ENCODE results near the gene ADGRA1. TPM values are rescaled to one million over a fixed set of nuclear protein-coding genes. Genes with fewer than 3 reads are reported as not detected.

The ADGRA1 gene
- total RNA-seq, 1 donor from 2014 or later = 9.1 TPM

DNA sequence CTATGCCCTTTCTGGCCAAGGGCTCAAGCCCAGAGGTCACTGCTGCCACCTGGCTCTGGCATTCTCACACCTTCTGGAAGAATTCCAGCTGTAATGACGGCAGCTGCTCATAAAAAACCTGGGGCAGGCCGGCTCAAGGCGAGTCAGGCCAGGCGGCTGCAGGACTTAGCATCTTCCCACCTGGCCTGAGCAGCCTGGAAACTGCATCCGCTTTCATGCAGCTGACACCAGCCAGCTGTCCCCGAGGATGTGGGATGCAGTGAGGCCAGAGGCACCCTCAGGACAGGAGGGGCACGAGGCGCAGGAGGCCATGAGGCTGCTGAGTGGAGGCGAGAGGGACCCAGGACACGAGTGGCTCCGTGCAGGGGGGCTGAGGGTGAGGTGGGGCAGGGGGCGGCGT, 47.5 kb upstream of the ADGRA1 start:
- Mint-ChIP-seq H3K9me3 (ENCODE audit: unreplicated experiment) (peaks cover 6% of the 10 kb centered on the region), H3K36me3 (ENCODE audit: unreplicated experiment) (no peaks in the 10 kb centered on the region), H3K4me1 (ENCODE audit: low read depth, unreplicated experiment) (peaks cover 20% of the 10 kb centered on the region), H3K27ac (ENCODE audit: unreplicated experiment) (no peak overlapping the region), H3K27me3 (ENCODE audit: unreplicated experiment) (peaks cover 5% of the 10 kb centered on the region), H3K4me3 (ENCODE audit: unreplicated experiment) (no peak overlapping the region)
- peak; percentile 50 for DNase-seq
- TF ChIP-seq, protein P1, sequence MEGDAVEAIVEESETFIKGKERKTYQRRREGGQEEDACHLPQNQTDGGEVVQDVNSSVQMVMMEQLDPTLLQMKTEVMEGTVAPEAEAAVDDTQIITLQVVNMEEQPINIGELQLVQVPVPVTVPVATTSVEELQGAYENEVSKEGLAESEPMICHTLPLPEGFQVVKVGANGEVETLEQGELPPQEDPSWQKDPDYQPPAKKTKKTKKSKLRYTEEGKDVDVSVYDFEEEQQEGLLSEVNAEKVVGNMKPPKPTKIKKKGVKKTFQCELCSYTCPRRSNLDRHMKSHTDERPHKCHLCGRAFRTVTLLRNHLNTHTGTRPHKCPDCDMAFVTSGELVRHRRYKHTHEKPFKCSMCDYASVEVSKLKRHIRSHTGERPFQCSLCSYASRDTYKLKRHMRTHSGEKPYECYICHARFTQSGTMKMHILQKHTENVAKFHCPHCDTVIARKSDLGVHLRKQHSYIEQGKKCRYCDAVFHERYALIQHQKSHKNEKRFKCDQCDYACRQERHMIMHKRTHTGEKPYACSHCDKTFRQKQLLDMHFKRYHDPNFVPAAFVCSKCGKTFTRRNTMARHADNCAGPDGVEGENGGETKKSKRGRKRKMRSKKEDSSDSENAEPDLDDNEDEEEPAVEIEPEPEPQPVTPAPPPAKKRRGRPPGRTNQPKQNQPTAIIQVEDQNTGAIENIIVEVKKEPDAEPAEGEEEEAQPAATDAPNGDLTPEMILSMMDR (IDR thresholded peaks at IDR 0.05; ENCODE audit: partially characterized antibody, unreplicated experiment) = no peak

- Mint-ChIP-seq H3K36me3 (ENCODE audit: unreplicated experiment) (no peaks in the 10 kb centered on the region), H3K27ac (ENCODE audit: unreplicated experiment) (no peak overlapping the region), H3K27me3 (ENCODE audit: unreplicated experiment) (peaks cover 8% of the 10 kb centered on the region), H3K9me3 (ENCODE audit: unreplicated experiment) (peaks cover 2% of the 10 kb centered on the region), H3K4me1 (ENCODE audit: low read depth, unreplicated experiment) (peaks cover 22% of the 10 kb centered on the region), H3K4me3 (ENCODE audit: unreplicated experiment) (no peak overlapping the region)
- no peak for DNase-seq
- TF ChIP-seq, protein P1 (IDR thresholded peaks at IDR 0.05; ENCODE audit: partially characterized antibody, unreplicated experiment) = no peak
Observed at GRCh38 chr10:133041101-133041500, 46.6 kb upstream of the ADGRA1 start.

DNA sequence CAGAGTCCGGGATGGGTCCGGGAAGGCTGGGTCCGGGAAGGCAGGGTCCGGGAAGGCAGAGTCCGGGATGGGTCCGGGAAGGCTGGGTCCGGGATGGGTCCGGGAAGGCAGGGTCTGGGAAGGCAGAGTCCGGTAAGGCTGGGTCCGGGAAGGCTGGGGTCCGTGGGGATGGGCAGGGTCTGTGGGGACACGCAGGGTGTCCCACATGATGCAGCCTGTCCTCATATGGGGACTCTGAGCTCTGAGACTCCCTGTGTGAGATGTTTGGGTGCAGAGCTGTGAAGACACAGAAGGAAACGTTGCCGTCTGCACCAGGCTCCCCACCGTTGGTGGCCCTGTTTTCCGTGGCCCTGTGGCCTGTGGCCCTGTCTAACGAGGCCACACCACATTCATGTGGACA, 45.7 kb upstream of the ADGRA1 start:
- TF ChIP-seq, protein P1 (IDR thresholded peaks at IDR 0.05; ENCODE audit: partially characterized antibody, unreplicated experiment) = no peak
- DNase-seq = no peak
- Mint-ChIP-seq H3K27ac (ENCODE audit: unreplicated experiment) (no peak overlapping the region), H3K9me3 (ENCODE audit: unreplicated experiment) (peaks cover 2% of the 10 kb centered on the region), H3K4me3 (ENCODE audit: unreplicated experiment) (no peak overlapping the region), H3K36me3 (ENCODE audit: unreplicated experiment) (no peaks in the 10 kb centered on the region), H3K4me1 (ENCODE audit: low read depth, unreplicated experiment) (peaks cover 21% of the 10 kb centered on the region), H3K27me3 (ENCODE audit: unreplicated experiment) (peaks cover 5% of the 10 kb centered on the region)

DNA sequence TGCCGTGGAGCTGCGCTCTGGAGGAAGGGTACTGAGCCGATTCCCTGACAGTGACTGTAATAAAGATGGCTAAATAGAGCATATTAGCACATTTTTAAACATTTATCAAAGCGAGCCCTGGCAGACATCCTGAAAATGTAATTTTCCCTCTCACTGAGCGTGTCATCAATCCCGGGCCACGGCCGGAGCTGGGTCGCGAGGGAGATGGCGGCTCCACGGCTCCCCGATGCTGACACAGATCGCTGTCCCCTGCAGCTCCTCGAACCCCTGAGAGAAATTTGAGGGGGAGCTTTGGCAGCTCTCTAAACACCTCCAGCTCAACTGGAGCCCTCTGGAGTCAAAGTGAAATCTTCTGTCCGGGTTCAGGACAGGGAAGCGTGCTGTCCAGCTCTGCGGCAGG, 44.9 kb upstream of the ADGRA1 start:
- TF ChIP-seq, protein P1 (IDR thresholded peaks at IDR 0.05; ENCODE audit: partially characterized antibody, unreplicated experiment) = no peak
- Mint-ChIP-seq H3K27ac (ENCODE audit: unreplicated experiment) (no peak overlapping the region), H3K4me1 (ENCODE audit: low read depth, unreplicated experiment) (peaks cover 19% of the 10 kb centered on the region), H3K4me3 (ENCODE audit: unreplicated experiment) (no peak overlapping the region), H3K36me3 (ENCODE audit: unreplicated experiment) (no peaks in the 10 kb centered on the region), H3K9me3 (ENCODE audit: unreplicated experiment) (no peaks in the 10 kb centered on the region), H3K27me3 (ENCODE audit: unreplicated experiment) (peaks cover 5% of the 10 kb centered on the region)
- no peak for DNase-seq

GRCh38 chr10:133043541-133044225, 44.0 kb upstream of the ADGRA1 start:
- TF ChIP-seq, protein P1 (IDR thresholded peaks at IDR 0.05; ENCODE audit: partially characterized antibody, unreplicated experiment) = no peak
- DNase-seq = no peak
- no peaks in the 10 kb centered on the region for H3K36me3 Mint-ChIP-seq (ENCODE audit: unreplicated experiment)
- no peak overlapping the region for H3K27ac Mint-ChIP-seq (ENCODE audit: unreplicated experiment)
- peaks cover 21% of the 10 kb centered on the region for H3K4me1 Mint-ChIP-seq (ENCODE audit: low read depth, unreplicated experiment)
- peaks cover 5% of the 10 kb centered on the region for H3K27me3 Mint-ChIP-seq (ENCODE audit: unreplicated experiment)
- H3K9me3 Mint-ChIP-seq (ENCODE audit: unreplicated experiment) = no peaks in the 10 kb centered on the region
- H3K4me3 Mint-ChIP-seq (ENCODE audit: unreplicated experiment) = no peak overlapping the region

All from glutamatergic neuron (in vitro differentiated cells).